Bone marrow (tissue), 2 donors: ENCODE measurements around the gene ZDHHC22.

Experiments used
- DNase-seq, 2 donors: peaks; one replicate each; lab custom pipeline; 2025; lab: John Stamatoyannopoulos, UW

Gene ZDHHC22

DNA sequence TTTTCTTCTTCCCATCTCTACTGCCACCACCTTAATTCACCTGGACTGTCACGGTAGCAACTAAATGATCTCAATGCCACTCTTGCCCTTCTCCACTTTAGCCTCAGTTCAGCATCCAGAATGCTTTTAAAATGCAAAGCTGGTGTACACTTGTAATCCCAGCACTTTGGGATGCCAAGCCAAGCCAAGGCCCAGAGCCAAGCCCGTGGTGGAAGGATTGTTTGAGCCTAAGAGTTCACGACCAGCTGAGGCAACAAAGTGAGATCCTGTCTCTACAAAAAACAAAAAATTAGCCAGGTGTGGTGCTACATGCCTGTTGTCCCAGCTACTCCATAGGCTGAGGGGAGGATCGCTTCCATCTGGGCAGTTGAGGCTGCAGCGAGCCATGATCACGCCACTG lies 37.6 kb downstream of the ZDHHC22 start:
- DNase-seq, result no peak

DNA sequence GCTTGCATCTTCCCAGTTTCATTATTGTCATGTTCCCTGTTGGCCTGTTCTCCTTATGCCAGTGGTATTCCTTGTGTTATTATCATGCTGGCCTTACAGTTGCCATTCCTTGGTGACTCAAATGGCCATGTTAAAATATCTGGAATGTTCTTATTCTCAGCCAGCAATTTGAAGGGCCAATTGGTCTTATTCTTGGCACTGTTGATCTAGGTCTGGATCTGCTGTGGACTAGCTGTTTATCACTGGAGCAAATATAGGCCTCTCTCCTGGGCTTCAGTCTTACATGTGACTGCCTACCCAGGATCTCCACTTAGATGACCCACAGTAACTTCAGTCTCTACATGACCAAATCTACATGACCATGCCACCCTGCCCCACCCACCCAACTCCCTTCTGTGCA lies 38.1 kb downstream of the ZDHHC22 start:
- no peak for DNase-seq

GRCh38 chr14:77102154-77102553 lies 39.4 kb downstream of the ZDHHC22 start:
- no peak for DNase-seq

GRCh38 chr14:77100961-77101360 lies 40.6 kb downstream of the ZDHHC22 start:
- DNase-seq, result no peak

DNA sequence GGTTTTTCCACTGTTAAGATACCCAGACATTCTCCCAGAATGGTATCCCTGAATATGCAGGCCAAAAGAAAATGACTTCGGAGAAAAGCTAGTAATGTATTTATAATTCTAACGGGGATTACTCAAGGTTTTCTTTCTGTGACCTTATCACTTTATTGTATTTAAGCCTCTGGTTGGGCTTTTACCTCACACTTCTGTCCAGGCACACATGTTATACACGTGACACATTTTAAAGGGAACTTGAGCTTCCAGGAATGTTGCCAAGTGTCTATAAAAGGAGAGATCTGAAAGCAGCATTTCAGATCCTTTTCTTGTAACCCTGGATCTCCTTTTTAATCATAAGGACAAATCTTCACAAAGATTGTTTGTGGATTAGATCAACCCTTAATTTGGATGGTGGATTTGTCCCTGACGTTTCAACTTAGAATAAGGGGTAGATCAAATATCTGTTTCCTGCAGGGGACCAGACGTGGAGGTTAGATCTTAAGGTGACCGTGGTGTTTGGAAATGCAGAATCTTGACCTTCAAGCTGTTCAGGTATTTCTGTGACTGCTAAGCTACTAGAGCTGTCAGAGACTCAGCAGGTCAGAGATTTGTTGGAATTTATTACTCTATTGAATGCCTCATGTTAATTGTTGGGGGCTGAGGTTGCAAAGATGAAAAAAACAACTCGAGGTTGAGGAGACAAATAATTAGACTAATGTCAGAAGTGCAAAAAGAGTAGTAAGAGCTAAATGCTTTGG lies 42.0 kb downstream of the ZDHHC22 start:
- no peak for DNase-seq

DNA sequence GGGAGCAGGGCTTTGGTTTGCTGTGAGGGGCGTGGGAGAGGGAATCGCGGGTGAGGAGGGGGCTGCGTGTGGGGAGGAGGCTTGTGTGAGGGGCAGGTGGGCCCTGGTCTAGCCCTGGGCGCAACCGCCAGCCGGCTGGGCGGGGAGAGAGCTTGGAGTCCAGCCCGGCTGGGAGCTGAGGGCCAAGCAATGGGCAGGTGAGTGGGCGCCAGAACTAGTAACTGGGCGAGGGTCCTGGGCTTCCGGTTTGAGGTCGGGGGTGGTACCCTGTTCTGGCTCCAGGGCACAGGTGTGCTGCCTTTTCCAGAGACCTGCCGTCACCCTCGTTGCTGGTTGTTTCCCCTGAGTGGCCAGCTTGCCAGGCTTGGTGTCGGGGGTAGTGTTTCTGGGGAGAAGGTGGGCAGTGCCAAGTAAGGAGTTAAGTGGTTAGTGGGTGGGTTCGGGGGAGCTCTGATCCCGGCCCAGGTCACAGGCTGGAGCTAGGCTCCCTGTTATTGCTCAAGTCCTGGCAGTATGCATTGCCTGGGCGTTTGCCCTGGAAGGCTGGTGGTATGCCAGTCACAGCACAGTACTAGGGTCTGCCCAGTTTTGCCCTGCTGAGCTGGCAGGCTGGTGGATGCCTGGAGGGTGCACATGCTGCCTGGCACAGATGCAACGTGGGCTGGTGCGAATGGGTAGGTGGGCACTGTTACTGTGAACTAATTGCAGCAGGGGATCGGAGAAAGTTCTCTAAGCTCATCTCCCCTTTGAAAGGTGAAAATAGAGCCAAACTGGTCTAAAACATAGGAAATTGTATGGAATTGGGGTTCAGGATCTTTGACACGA lies 42.9 kb downstream of the ZDHHC22 start:
- no peak for DNase-seq

DNA sequence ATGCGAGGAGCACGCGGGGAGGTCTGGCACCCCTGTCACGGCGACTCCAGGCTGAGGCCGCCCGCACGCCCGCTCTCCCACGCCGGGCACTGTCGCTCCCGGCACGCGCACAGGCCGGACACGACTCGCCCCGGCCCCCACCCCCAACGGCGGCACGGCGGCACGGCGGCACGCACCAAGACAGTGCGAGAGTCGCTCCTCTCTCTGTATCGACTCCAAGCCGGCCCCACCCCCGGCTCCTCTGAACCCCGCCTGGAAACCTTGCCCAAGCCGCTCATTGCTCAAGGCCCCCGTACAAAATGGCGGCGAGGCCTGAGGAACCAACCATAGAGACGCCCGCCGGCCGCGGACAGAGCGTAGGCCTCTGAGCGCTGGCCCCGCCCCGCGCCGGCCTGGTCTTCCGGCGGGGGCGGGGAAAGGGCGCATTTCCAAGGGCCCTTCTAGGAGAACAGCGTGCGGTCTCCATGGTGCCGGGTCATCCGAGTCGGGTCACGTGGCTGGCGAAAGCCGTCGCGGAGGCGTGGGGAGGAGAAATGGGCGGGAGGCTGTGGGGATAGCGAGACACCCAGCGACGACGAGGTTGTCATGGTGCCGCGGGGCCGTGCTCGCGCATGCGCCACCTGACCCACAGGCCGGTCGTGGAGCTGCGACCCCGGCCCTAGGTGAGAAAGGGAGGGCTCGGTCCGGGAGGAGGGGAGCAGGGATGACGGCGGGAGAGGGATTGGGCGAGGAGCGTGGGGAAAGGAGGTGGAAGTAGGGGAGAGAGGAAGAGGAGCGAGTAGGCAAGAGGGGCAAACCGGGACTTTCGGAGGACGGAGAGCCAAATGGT lies 43.7 kb downstream of the ZDHHC22 start, which contains the start of gene CIPC:
TSS of gene CIPC (plus strand) at position 559 of the 829 bp plus-strand sequence. CDS start 7,451 bp downstream, outside the sequence.
- DNase-seq, result peak; percentile 97 to 99

- peak in 1 of 2 donors; percentile 55 for DNase-seq
Measured at GRCh38 chr14:77097006-77097699, 44.4 kb downstream of the ZDHHC22 start.

DNA sequence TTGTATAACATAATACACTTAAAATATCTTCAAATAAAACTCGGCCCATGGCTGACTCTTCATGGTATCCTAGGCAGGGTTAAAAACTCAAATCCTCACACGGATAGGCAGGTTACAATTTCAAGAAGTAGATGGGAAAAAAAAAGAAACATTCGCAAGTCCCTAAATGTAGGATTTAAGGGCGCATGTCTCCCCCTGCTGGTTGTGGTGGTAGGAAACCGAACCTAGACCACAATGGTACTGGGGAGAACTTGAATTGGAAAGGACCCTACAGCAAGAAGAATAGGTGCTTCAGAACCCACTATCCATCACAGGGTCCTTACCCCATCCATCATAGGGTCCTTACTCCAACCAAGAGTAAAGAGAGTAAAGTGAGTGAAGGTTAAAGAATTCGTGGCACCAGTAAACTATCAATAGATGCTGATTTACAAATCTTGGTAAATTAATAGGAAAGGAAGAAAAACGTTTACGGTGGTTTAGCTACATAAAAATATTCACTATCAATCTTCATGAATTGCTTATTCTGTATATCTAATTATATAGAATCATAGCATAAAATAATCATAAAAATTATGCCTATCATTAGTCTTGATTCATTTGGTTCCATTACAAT lies 46.8 kb downstream of the ZDHHC22 start:
- DNase-seq, result peak; percentile 13 to 77

GRCh38 chr14:77092676-77093075 lies 48.9 kb downstream of the ZDHHC22 start:
- DNase-seq, result no peak

DNA sequence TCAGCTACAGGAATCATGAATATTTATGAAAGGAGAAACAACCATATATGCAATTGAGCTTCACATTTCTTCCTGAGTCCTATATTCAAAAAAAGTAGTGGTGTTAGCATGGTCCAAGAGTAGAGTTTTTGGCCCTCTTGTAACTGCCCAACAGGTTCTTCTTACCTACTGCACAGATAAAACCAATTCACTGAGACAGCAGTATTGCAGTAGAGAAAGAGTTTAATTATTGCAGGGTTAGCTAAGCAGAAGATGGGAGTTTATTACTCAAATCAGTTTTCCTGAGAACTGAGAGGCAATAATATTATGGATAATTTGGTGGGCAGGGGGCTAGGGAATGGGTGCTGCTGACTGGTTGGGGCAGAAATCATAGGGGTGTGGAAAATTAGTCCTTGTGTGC lies 50.1 kb downstream of the ZDHHC22 start:
- no peak for DNase-seq

DNA sequence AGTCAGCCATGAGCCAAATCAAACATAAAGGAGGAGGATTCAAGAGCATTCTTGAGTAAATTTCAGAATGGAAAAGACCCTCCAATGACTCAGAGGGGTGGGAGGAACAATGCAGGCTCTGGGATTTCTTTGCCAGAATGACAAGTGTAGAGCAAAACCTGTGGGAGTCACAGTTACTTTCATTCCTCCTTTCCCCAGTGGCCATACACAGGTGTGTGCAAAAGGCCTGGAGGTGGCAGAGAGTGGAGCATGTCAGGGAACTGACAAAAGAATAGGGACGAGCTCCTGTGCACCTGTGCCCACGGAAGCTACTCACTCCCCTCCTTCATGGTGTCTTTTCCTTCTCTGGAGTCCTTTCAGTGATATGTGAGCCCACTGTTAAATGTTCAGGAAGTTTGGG lies 52.9 kb downstream of the ZDHHC22 start:
- no peak for DNase-seq

GRCh38 chr14:77088219-77088618 lies 53.4 kb downstream of the ZDHHC22 start:
- no peak for DNase-seq

DNA sequence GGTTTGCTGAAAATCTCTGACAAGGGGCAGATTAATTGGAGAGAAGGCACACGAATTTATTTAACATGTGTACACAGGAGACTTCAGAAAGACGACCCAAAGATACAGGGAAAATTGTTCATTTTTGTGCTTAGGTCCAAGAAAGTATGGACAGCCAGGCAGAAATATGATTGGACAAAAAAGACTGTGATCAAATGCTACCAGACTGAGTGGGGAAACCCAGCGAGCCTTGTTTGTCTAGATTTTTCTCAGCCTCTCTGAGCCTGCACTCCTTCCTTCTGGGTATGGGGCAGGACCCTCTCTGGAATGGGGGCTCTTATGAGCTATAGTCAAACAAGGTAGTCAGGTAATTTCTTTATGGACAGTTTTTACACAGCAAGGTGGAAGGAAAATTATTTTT lies 54.0 kb downstream of the ZDHHC22 start:
- DNase-seq, result no peak

- DNase-seq, result no peak
Measured at GRCh38 chr14:77086951-77087350, 54.6 kb downstream of the ZDHHC22 start.

GRCh38 chr14:77086017-77086727 lies 55.4 kb downstream of the ZDHHC22 start:
- DNase-seq, result no peak

DNA sequence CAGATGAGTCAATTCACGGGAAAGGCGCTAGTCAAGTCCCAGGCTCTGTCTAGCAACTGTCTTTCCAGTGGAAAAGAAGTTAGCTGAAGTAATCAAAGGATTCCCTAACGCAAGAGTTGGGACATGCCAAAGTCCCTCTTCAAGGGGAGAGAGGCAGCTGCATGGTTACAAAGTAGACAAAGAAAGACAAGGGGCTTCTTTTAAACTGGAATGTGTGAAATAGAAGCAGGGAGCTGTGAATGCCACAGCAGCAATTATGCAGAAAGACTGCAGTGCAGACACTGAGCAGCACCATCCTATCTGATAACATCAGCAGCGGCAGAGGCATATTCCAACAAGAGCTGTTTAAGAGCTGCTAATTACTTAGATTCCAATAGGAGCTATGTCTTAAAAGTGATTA lies 56.1 kb downstream of the ZDHHC22 start:
- DNase-seq, result no peak

GRCh38 chr14:77084985-77085384 lies 56.6 kb downstream of the ZDHHC22 start:
- no peak for DNase-seq

- no peak for DNase-seq
Measured at GRCh38 chr14:77083082-77083481, 58.5 kb downstream of the ZDHHC22 start.

DNA sequence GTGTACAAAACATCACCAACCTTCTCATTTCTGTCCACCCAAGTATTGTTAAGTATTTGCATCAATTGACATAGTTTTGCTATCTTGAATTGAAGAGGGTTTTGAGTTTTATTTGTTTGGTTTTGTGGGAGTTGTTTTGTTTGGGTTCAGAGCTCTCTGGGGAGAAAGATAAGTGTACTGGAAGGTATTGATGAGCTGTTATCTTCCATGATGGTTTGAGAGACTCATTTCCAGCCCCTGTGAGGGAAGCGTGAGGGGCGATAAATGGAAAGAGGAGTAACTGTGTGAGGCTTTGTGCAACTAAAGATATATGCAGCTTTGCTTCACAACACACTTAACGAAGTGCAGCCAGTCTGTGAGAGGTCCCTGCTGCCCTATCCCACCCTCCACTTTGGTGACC lies 59.2 kb downstream of the ZDHHC22 start:
- DNase-seq, result no peak
